UCSD-AML1 (cell line): ENCODE results near the gene WDR33.

Experiments used
- DNase-seq: peaks from one replicate; lab custom pipeline; 2025; ENCODE audit not compliant: unreplicated experiment; lab: John Stamatoyannopoulos, UW

WDR33 gene

GRCh38 chr2:127658641-127659407 lies 152.1 kb downstream of the WDR33 start:
- DNase-seq = no peak

GRCh38 chr2:127658146-127658545 lies 152.8 kb downstream of the WDR33 start:
- DNase-seq = no peak

- DNase-seq = no peak
Measured at GRCh38 chr2:127657232-127657595, 153.8 kb downstream of the WDR33 start.

GRCh38 chr2:127656569-127657231 lies 154.3 kb downstream of the WDR33 start:
- no peak for DNase-seq

GRCh38 chr2:127655209-127656073 lies 155.5 kb downstream of the WDR33 start:
- no peak for DNase-seq

GRCh38 chr2:127654838-127655175 lies 156.2 kb downstream of the WDR33 start:
- no peak for DNase-seq

GRCh38 chr2:127654084-127654837 lies 156.7 kb downstream of the WDR33 start:
- DNase-seq = no peak

- DNase-seq = no peak
Measured at GRCh38 chr2:127653421-127654083, 157.4 kb downstream of the WDR33 start.

GRCh38 chr2:127652786-127653357 lies 158.1 kb downstream of the WDR33 start:
- DNase-seq = no peak

- DNase-seq = peak; percentile 34
Measured at GRCh38 chr2:127651971-127652550, 158.9 kb downstream of the WDR33 start.

GRCh38 chr2:127651381-127651809 lies 159.6 kb downstream of the WDR33 start:
- no peak for DNase-seq
